Uterus (tissue), 2 donors: ENCODE data around the gene TSGA10IP.

Source experiments
- POLR2A ChIP-seq, 2 donors: fragments of 450-650 bp; IDR thresholded peaks; one replicate each; pipeline ENCODE4 v1.6.1; 2016; ENCODE audit warnings: antibody characterized with exemption in 2 of 2, mild to moderate bottlenecking in 1 of 2, moderate library complexity in 1 of 2
- TF ChIP-seq, protein P1 (sequence below), 4 experiments: fragments of 200-600 bp in 2 of 4; fragments of 450-650 bp in 2 of 4; sonication (generic) in 2 of 4; IDR thresholded peaks; one replicate each; pipeline ENCODE4 v1.5.1; 2016 to 2019; ENCODE audit warnings: antibody characterized with exemption in 4 of 4, mild to moderate bottlenecking in 2 of 4, moderate library complexity in 1 of 4

DNA sequence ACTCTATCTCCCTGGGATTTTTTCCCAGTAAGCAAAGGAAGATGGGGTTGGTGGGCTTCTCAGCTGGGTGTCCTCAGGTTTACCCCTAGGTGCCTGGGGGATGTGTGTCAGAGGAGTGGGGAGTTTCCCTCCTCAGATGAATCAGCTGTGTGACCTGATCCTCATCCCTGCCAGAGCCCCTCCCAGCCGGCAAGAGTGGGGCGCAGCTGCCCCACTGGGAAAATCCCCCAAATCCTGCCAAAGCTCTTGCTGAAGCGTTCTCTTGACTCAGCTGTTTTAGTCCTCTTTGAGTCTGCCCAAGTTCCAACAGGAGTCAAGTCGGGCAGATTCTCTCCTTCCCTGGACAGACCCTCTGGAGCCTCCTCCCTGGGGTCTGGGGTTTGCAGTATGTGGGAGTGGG lies 32.4 kb upstream of the TSGA10IP start:
- TF ChIP-seq, protein P1, sequence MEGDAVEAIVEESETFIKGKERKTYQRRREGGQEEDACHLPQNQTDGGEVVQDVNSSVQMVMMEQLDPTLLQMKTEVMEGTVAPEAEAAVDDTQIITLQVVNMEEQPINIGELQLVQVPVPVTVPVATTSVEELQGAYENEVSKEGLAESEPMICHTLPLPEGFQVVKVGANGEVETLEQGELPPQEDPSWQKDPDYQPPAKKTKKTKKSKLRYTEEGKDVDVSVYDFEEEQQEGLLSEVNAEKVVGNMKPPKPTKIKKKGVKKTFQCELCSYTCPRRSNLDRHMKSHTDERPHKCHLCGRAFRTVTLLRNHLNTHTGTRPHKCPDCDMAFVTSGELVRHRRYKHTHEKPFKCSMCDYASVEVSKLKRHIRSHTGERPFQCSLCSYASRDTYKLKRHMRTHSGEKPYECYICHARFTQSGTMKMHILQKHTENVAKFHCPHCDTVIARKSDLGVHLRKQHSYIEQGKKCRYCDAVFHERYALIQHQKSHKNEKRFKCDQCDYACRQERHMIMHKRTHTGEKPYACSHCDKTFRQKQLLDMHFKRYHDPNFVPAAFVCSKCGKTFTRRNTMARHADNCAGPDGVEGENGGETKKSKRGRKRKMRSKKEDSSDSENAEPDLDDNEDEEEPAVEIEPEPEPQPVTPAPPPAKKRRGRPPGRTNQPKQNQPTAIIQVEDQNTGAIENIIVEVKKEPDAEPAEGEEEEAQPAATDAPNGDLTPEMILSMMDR (IDR thresholded peaks at IDR 0.05), result no peak
- no peak for TF ChIP-seq POLR2A (IDR thresholded peaks at IDR 0.05)
